Osteoblast (primary cell): ENCODE measurements around the gene TIAM2. TPM values are rescaled to one million over a fixed set of nuclear protein-coding genes. Genes with fewer than 3 reads are reported as not detected.

ENCODE experiments used
- DNase-seq: peaks from one replicate; pipeline ENCODE4 v3.0.0; 2011; ENCODE audit warnings: low spot score, mixed read lengths; ENCODE audit not compliant: insufficient read length; ENCODE audit errors: missing footprints
- H2AFZ ChIP-seq: 2 replicates; pipeline ENCODE4 v1.6.0; 2011; ENCODE audit warnings: mild to moderate bottlenecking, low read length
- H3K27ac ChIP-seq: 2 replicates; pipeline ENCODE4 v1.5.1; 2011; ENCODE audit warnings: mild to moderate bottlenecking, low read depth, low read length, moderate library complexity
- H3K27me3 ChIP-seq: 2 replicates; pipeline ENCODE4 v1.6.0; 2012; ENCODE audit warnings: mild to moderate bottlenecking, control low read depth, inconsistent platforms, low read length, moderate library complexity; ENCODE audit not compliant: insufficient read depth
- H3K36me3 ChIP-seq: 2 replicates; pipeline ENCODE4 v1.5.1; 2011; ENCODE audit warnings: mild to moderate bottlenecking, low read length, control low read depth, moderate library complexity; ENCODE audit not compliant: insufficient read depth
- H3K4me1 ChIP-seq: 2 replicates; pipeline ENCODE4 v1.5.1; 2011; ENCODE audit warnings: mild to moderate bottlenecking, low read length, control low read depth, moderate library complexity; ENCODE audit not compliant: insufficient read depth
- H3K4me2 ChIP-seq: 2 replicates; pipeline ENCODE4 v1.6.0; 2011; ENCODE audit warnings: mild to moderate bottlenecking, low read length; ENCODE audit not compliant: insufficient read depth
- H3K4me3 ChIP-seq: fragments of 200-600 bp; sonication (generic); 3 replicates; pipeline ENCODE4 v1.5.1; 2012; ENCODE audit warnings: mild to moderate bottlenecking, low read length, inconsistent platforms; ENCODE audit not compliant: insufficient read depth
- H3K79me2 ChIP-seq: 2 replicates; pipeline ENCODE4 v1.6.0; 2012; ENCODE audit warnings: mild to moderate bottlenecking, low read length, control low read depth, inconsistent platforms; ENCODE audit not compliant: insufficient read depth
- H3K9me3 ChIP-seq: 2 replicates; pipeline ENCODE4 v1.5.1; 2011; ENCODE audit warnings: low read depth, low read length, control low read depth
- H4K20me1 ChIP-seq: 2 replicates; pipeline ENCODE4 v1.6.0; 2012; ENCODE audit warnings: mild to moderate bottlenecking, low read length, control low read depth; ENCODE audit not compliant: insufficient read depth
- CTCF ChIP-seq: IDR thresholded peaks from 2 replicates; pipeline ENCODE4 v1.5.1; 2011; ENCODE audit warnings: mild to moderate bottlenecking, low read depth, low read length, moderate library complexity; ENCODE audit errors: extremely low read depth
- total RNA-seq: library from RNA; depleted of rRNA; stranded (reverse); fragments of >200 nt; gene quantifications from 2 replicates; pipeline ENCODE4 v1.2.3, GENCODE V29; 2012

TIAM2 gene
- total RNA-seq, 1 donor = 31.8 TPM

GRCh38 chr6:155121294-155121693 lies 126.2 kb downstream of the TIAM2 start:
- no peak for TF ChIP-seq CTCF
- Histone ChIP-seq H3K36me3 (no peaks in the 10 kb centered on the region), H3K27ac (peak overlapping the region; percentile 71), H2AFZ (peak overlapping the region; percentile 68), H3K27me3 (no peaks in the 10 kb centered on the region), H3K9me3 (no peaks in the 10 kb centered on the region), H4K20me1 (no peaks in the 10 kb centered on the region), H3K4me1 (peaks cover 45% of the 10 kb centered on the region), H3K4me2 (peak overlapping the region; percentile 71), H3K4me3 (peak overlapping the region; percentile 60), H3K79me2 (peaks cover 71% of the 10 kb centered on the region)
- peak; percentile 2 for DNase-seq

- peak overlapping the region; percentile 60 for H3K4me3 ChIP-seq
- no peaks in the 10 kb centered on the region for H3K36me3 ChIP-seq
- peaks cover 67% of the 10 kb centered on the region for H3K79me2 ChIP-seq
- peak overlapping the region; percentile 68 for H2AFZ ChIP-seq
- H4K20me1 ChIP-seq = no peaks in the 10 kb centered on the region
- H3K27ac ChIP-seq = peak overlapping the region; percentile 71
- DNase-seq = peak; percentile 62
- H3K4me2 ChIP-seq = peak overlapping the region; percentile 71
- H3K9me3 ChIP-seq = no peaks in the 10 kb centered on the region
- TF ChIP-seq CTCF = no peak
- H3K27me3 ChIP-seq = no peaks in the 10 kb centered on the region
- H3K4me1 ChIP-seq = peaks cover 44% of the 10 kb centered on the region
Observed at GRCh38 chr6:155121699-155122098, 126.6 kb downstream of the TIAM2 start.

GRCh38 chr6:155122199-155122950 lies 127.3 kb downstream of the TIAM2 start:
- Histone ChIP-seq H3K4me2 (peak overlapping the region; percentile 71), H3K4me3 (peak overlapping the region; percentile 60), H4K20me1 (no peaks in the 10 kb centered on the region), H3K36me3 (no peaks in the 10 kb centered on the region), H3K4me1 (peaks cover 45% of the 10 kb centered on the region), H3K79me2 (peaks cover 70% of the 10 kb centered on the region), H3K27me3 (no peaks in the 10 kb centered on the region), H2AFZ (peak overlapping the region; percentile 68), H3K27ac (peak overlapping the region; percentile 71), H3K9me3 (no peaks in the 10 kb centered on the region)
- no peak for TF ChIP-seq CTCF
- peak; percentile 25 for DNase-seq

- no peak for DNase-seq
- no peak overlapping the region for H3K27ac ChIP-seq
- H3K4me1 ChIP-seq = peaks cover 39% of the 10 kb centered on the region
- no peak overlapping the region for H3K4me2 ChIP-seq
- no peaks in the 10 kb centered on the region for H3K27me3 ChIP-seq
- H3K4me3 ChIP-seq = no peak overlapping the region
- H2AFZ ChIP-seq = no peak overlapping the region
- no peaks in the 10 kb centered on the region for H4K20me1 ChIP-seq
- H3K36me3 ChIP-seq = no peaks in the 10 kb centered on the region
- H3K9me3 ChIP-seq = no peaks in the 10 kb centered on the region
- H3K79me2 ChIP-seq = peaks cover 63% of the 10 kb centered on the region
- TF ChIP-seq CTCF = no peak
Observed at GRCh38 chr6:155123520-155123919, 128.4 kb downstream of the TIAM2 start.
